ENCODE data around the gene TRERF1. TPM values are rescaled to one million over a fixed set of nuclear protein-coding genes. Genes with fewer than 3 reads are reported as not detected.

Gene TRERF1
- total RNA-seq, 1 donor from 2014 or later = 24.7 TPM

DNA sequence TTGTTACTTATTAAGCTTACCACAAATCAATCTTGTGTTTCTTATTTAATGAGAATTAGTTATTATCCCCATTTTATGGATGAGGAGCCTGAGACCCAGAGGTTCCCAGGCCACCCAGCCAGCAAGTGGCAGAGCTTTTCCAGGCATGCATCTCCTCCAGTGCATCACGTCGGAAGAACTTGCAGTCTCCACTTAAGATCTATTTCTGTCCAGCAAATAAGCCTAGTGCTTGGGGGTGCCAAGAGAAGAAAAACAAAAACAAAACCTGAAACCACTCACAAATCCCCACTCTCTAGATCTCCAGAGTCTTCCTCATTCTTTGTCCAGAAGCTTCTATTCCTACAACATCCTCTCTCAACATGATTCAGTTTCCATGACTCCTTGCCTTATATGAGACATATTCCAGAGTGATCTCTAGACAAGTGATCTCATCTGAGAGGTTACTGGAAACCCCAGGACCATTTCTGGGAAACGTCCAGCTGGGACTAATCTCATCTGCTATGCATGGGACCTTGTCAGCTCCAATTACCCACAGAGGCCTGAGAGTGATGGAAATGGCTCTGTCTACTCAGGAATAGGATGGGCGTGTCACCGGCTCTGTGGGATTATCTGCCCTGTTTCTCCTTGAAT, 261.1 kb downstream of the TRERF1 start:
- no peak for DNase-seq (ENCODE audit: low spot score)

DNA sequence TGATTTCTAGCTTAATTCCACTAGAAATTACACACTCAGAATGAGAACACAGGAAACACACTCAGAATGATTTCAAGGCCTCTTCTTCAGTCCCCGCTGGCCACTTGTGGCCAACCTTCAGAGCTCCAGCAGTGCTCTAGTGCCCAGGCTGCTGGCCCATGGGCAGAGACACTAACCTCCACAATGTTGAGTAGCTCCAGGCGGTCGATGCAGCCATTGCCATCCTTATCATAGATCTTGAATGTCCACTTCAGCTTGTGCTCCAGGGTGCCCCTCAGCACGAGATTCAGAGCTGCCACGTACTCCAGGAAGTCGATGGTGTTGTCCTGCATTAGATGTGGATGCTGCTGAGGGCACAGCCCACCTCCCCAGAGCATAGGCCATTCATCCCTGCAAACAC, 263.3 kb downstream of the TRERF1 start:
- no peak for DNase-seq (ENCODE audit: low spot score)

GRCh38 chr6:42185597-42185996, 266.1 kb downstream of the TRERF1 start:
- DNase-seq (ENCODE audit: low spot score) = no peak

DNA sequence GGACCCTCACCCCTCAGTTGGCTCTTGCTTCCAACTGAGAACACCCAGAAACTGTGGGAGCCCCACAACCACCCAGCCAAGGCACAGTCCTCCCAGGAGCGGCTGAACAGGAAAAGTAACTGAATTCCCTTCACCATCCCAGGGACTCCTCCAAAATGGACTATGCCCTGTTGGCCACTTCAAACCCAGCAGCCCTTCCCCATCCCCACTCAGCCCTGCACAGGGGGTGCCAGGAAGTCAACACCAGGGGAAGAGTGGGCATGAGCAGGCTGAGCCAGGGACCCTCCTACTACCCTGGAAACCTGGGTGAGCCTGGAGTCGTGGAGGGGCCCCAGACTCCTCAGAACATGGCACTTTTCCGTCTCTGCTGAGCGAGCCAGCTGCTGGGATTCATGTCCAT, 267.3 kb downstream of the TRERF1 start:
- DNase-seq (ENCODE audit: low spot score) = no peak

GRCh38 chr6:42182101-42182500, 269.6 kb downstream of the TRERF1 start:
- DNase-seq (ENCODE audit: low spot score) = no peak

- no peak for DNase-seq (ENCODE audit: low spot score)
Observed at GRCh38 chr6:42179945-42180313, 271.8 kb downstream of the TRERF1 start.

GRCh38 chr6:42179261-42179944, 272.3 kb downstream of the TRERF1 start:
- no peak for DNase-seq (ENCODE audit: low spot score)

DNA sequence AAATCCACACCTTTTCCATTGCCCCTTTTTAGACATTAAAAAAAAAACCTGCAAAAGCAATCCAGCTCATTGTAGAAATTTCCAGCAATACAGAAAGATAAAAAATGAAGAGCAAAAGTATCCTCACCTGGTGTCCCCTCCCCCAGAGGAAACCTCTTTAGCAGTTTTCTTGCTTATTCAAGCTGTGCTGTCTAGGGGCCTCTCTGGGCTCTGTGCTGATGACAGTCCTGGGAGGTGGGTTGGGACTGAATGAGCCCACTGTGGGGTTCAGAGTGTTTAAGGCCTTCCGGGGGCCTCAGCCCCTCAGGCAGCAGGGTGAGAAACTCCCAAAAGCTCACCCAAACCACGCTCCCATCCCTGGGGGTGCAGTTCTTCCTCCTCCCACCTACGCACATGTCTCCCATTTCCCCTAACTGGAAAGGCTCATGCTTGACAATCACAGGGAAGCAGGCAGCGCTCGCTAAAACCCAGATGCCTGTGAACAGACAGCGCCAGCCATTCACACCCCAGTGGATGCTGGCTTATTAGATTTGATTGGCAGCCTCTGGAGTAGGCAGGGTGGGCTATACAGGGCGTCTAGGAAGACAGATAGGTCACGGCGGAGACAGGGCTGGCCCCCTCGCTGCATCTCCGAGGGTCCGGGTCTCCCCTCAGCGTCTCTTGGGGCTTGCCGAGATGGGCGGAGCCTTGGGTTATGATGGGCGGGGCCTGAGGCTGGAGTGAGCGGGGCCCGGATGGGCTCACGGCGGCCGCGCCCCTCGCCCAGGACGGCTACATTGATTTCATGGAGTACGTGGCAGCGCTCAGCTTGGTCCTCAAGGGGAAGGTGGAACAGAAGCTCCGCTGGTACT, 274.0 kb downstream of the TRERF1 start:
- no peak for DNase-seq (ENCODE audit: low spot score)

DNA sequence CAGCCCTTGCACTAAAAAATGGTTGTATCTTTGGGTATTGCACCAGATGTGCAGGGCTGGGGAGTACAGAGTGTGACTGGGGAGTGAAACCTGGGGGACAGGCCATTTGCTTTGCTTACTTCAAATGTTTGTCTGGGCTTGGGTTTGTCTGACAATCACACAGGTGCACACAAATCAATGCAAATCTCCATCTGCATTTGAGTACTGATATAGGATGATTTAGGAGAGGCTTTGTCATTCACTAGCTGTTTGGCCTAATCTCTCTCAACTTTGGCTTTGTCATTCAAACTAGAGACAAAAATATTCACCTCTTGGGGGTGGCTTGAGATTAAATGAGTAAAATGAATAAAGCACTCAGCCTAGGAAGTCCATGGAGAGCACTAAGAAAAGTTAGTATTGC, 274.7 kb downstream of the TRERF1 start:
- no peak for DNase-seq (ENCODE audit: low spot score)

- no peak for DNase-seq (ENCODE audit: low spot score)
Observed at GRCh38 chr6:42175860-42176259, 275.9 kb downstream of the TRERF1 start.

Other genes with a start within 250 kb of the TRERF1 start
- 39.0 TPM for gene MRPS10, start 234.1 kb downstream of the TRERF1 start, total RNA-seq
- 36.8 TPM for gene UBR2, start 112.1 kb upstream of the TRERF1 start, total RNA-seq

Measured in ureter (tissue), 1 donor.